ENCODE measurements around the gene GALK1.
A peak's percentile ranks its signal among the peaks of the same experiment; 100 is the strongest.

Gene GALK1

GRCh38 chr17:75764711-75765421 is at the start of gene GALK1:
TSS of gene GALK1 (minus strand) at chr17:75765192. CDS start at chr17:75765136, 56 bp downstream.
- Histone ChIP-seq H3K27ac (ENCODE audit: low read length) (peak within 1 kb of the TSS; percentile 21; the same call in 1 of the 2 replicates), H3K9me3 (replicated peaks; ENCODE audit: insufficient read depth, low read length) (no peaks in the 10 kb centered on the region), H3K79me2 (ENCODE audit: low read length) (no peaks in the 10 kb centered on the region), H3K4me3 (ENCODE audit: low read length) (peak within 1 kb of the TSS; percentile 85), H4K20me1 (ENCODE audit: insufficient read depth, low read length) (no peaks in the 10 kb centered on the region), H3K36me3 (replicated peaks; ENCODE audit: insufficient read depth, low read length) (no peaks in the 10 kb centered on the region), H2AFZ (ENCODE audit: low read length) (peak within 1 kb of the TSS; percentile 98), H3K27me3 (replicated peaks; ENCODE audit: insufficient read depth, low read length) (no peaks in the 10 kb centered on the region), H3K4me1 (ENCODE audit: low read length) (peaks cover 8% of the 10 kb centered on the region; the same call in 1 of the 2 replicates), H3F3A (ENCODE audit: insufficient read depth, low read length) (peaks cover 11% of the 10 kb centered on the region; the same call in 1 of the 2 replicates), H3K9me2 (replicated peaks; ENCODE audit: insufficient read depth, low read length) (no peaks in the 10 kb centered on the region), H3K4me2 (ENCODE audit: low read depth, low read length) (peak within 1 kb of the TSS; percentile 96), H3K9ac (ENCODE audit: low read length) (peak within 1 kb of the TSS; percentile 87)
- TF ChIP-seq CTCF (IDR thresholded peaks at IDR 0.05; ENCODE audit: low read length) (peak; percentile 62), EZH2 (optimal IDR thresholded peaks at IDR 0.05; ENCODE audit: low read depth, low read length) (no peak)
- peak; percentile 81 for DNase-seq

- no peaks in the 10 kb centered on the region for H3K9me3 ChIP-seq (replicated peaks; ENCODE audit: insufficient read depth, low read length)
- H3K9me2 ChIP-seq (replicated peaks; ENCODE audit: insufficient read depth, low read length) = no peaks in the 10 kb centered on the region
- no peaks in the 10 kb centered on the region for H3K27me3 ChIP-seq (replicated peaks; ENCODE audit: insufficient read depth, low read length)
- H3K9ac ChIP-seq (ENCODE audit: low read length) = no peak overlapping the region
- TF ChIP-seq EZH2phosphoT487 (IDR thresholded peaks at IDR 0.05; ENCODE audit: low read length) (no peak), CTCF (IDR thresholded peaks at IDR 0.05; ENCODE audit: low read length) (no peak), EZH2 (optimal IDR thresholded peaks at IDR 0.05; ENCODE audit: low read depth, low read length) (no peak)
- H3K4me1 ChIP-seq (ENCODE audit: low read length) = no peaks in the 10 kb centered on the region
- H3K36me3 ChIP-seq (replicated peaks; ENCODE audit: insufficient read depth, low read length) = peaks cover 5% of the 10 kb centered on the region; the same call in 1 of the 2 replicates
- no peak overlapping the region for H3K4me2 ChIP-seq (ENCODE audit: low read depth, low read length)
- no peak overlapping the region for H3K27ac ChIP-seq (ENCODE audit: low read length)
- H3K79me2 ChIP-seq (ENCODE audit: low read length) = no peaks in the 10 kb centered on the region
- H4K20me1 ChIP-seq (ENCODE audit: insufficient read depth, low read length) = no peaks in the 10 kb centered on the region
- no peak overlapping the region for H2AFZ ChIP-seq (ENCODE audit: low read length)
- DNase-seq = no peak
- no peaks in the 10 kb centered on the region for H3F3A ChIP-seq (ENCODE audit: insufficient read depth, low read length)
- no peak overlapping the region for H3K4me3 ChIP-seq (ENCODE audit: low read length)
These were observed 49.0 kb upstream of the GALK1 start for GRCh38 chr17:75814021-75814395.

- Histone ChIP-seq H3K9ac (ENCODE audit: low read length) (no peak overlapping the region), H3K4me3 (ENCODE audit: low read length) (no peak overlapping the region), H3F3A (ENCODE audit: insufficient read depth, low read length) (no peaks in the 10 kb centered on the region), H3K9me3 (replicated peaks; ENCODE audit: insufficient read depth, low read length) (no peaks in the 10 kb centered on the region), H3K4me2 (ENCODE audit: low read depth, low read length) (no peak overlapping the region), H2AFZ (ENCODE audit: low read length) (no peak overlapping the region), H3K27ac (ENCODE audit: low read length) (no peak overlapping the region), H3K27me3 (replicated peaks; ENCODE audit: insufficient read depth, low read length) (no peaks in the 10 kb centered on the region), H4K20me1 (ENCODE audit: insufficient read depth, low read length) (no peaks in the 10 kb centered on the region), H3K36me3 (replicated peaks; ENCODE audit: insufficient read depth, low read length) (peaks cover 5% of the 10 kb centered on the region; the same call in 1 of the 2 replicates), H3K4me1 (ENCODE audit: low read length) (no peaks in the 10 kb centered on the region), H3K79me2 (ENCODE audit: low read length) (no peaks in the 10 kb centered on the region), H3K9me2 (replicated peaks; ENCODE audit: insufficient read depth, low read length) (no peaks in the 10 kb centered on the region)
- no peak for DNase-seq
- TF ChIP-seq EZH2 (optimal IDR thresholded peaks at IDR 0.05; ENCODE audit: low read depth, low read length) = no peak
- TF ChIP-seq CTCF (IDR thresholded peaks at IDR 0.05; ENCODE audit: low read length) = no peak
- TF ChIP-seq EZH2phosphoT487 (IDR thresholded peaks at IDR 0.05; ENCODE audit: low read length) = no peak
These were observed 48.4 kb upstream of the GALK1 start for GRCh38 chr17:75813081-75814020.
